ENCODE measurements around the gene PHF8. TPM values are rescaled to one million over a fixed set of nuclear protein-coding genes. Genes with fewer than 3 reads are reported as not detected.
A peak's percentile ranks its signal among the peaks of the same experiment; 100 is the strongest.

PHF8 gene
- total RNA-seq, 4 donors from 2014 or later = 22.7 to 75.4 (median 51.2) TPM

- Histone ChIP-seq H3K27ac (no peak overlapping the region), H3K4me3 (no peak overlapping the region), H3K36me3 (no peaks in the 10 kb centered on the region), H3K4me1 (no peaks in the 10 kb centered on the region), H3K9me3 (no peaks in the 10 kb centered on the region), H3K27me3 (no peaks in the 10 kb centered on the region)
- in situ Hi-C loops (cut with MboI; ENCODE audit: low pct_ligation_motif_present in 1 of 4, low pct_unique_long_range_greater_than_20kb in 1 of 4, low sequenced_read_pairs in 3 of 4) (no loop called here), intact Hi-C loops (cut with DNase I; ENCODE audit: low total_unique reads) (no loop called here)
- TF ChIP-seq EP300 (IDR thresholded peaks at IDR 0.05; ENCODE audit: low read depth) (no peak), POLR2A (IDR thresholded peaks at IDR 0.05) (no peak), POLR2AphosphoS5 (IDR thresholded peaks at IDR 0.05) (no peak)
- TF ChIP-seq, protein P1, sequence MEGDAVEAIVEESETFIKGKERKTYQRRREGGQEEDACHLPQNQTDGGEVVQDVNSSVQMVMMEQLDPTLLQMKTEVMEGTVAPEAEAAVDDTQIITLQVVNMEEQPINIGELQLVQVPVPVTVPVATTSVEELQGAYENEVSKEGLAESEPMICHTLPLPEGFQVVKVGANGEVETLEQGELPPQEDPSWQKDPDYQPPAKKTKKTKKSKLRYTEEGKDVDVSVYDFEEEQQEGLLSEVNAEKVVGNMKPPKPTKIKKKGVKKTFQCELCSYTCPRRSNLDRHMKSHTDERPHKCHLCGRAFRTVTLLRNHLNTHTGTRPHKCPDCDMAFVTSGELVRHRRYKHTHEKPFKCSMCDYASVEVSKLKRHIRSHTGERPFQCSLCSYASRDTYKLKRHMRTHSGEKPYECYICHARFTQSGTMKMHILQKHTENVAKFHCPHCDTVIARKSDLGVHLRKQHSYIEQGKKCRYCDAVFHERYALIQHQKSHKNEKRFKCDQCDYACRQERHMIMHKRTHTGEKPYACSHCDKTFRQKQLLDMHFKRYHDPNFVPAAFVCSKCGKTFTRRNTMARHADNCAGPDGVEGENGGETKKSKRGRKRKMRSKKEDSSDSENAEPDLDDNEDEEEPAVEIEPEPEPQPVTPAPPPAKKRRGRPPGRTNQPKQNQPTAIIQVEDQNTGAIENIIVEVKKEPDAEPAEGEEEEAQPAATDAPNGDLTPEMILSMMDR (IDR thresholded peaks at IDR 0.05) = no peak
- DNase-seq = no peak
- WGBS, 2 donors (ENCODE audit: low coverage in 1 of 2) = 82 to 100% methylated on average over 3 to 4 of the region's 4 CpGs
Observed at GRCh38 chrX:54007682-54008081, 36.6 kb downstream of the PHF8 start.

GRCh38 chrX:53997724-53998123, 46.5 kb downstream of the PHF8 start:
- TF ChIP-seq POLR2A (IDR thresholded peaks at IDR 0.05) (no peak), POLR2AphosphoS5 (IDR thresholded peaks at IDR 0.05) (no peak), EP300 (IDR thresholded peaks at IDR 0.05; ENCODE audit: low read depth) (no peak)
- TF ChIP-seq, protein P1 (IDR thresholded peaks at IDR 0.05) = no peak
- peak overlapping the region in 2 of 4 donors; percentile 50 to 52 for H3K27ac ChIP-seq
- DNase-seq = no peak
- H3K4me3 ChIP-seq = no peak overlapping the region
- in situ Hi-C loops (cut with MboI; ENCODE audit: low pct_ligation_motif_present in 1 of 4, low pct_unique_long_range_greater_than_20kb in 1 of 4, low sequenced_read_pairs in 3 of 4) = no loop called here
- peaks cover 0 to 14% (median 0%) of the 10 kb centered on the region in 4 donors for H3K36me3 ChIP-seq
- no peaks in the 10 kb centered on the region for H3K4me1 ChIP-seq
- 66 to 100% methylated on average over 1 to 2 of the region's 2 CpGs for WGBS, 2 donors (ENCODE audit: low coverage in 1 of 2)
- H3K9me3 ChIP-seq = no peaks in the 10 kb centered on the region
- intact Hi-C loops (cut with DNase I; ENCODE audit: low total_unique reads) = no loop called here
- no peaks in the 10 kb centered on the region for H3K27me3 ChIP-seq

DNA sequence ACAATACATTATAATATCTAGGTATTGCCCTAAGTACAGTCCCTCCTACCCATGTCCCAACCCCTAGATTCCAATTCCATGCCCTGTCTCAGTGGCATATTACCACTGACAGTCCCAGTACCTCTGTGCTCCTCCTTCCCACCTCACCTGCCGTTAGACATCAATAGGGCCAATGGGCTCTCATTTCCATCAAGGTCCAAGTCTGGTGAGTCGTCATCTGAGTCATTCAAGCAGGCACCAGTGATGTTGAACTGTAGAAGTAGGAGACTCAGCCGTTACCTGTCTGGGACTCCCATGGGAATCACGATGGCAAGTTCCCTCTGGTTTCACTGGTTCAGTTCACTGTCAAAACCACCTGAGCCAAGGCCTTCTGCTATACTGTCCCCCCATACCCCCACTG, 51.7 kb downstream of the PHF8 start:
- intact Hi-C loops (cut with DNase I; ENCODE audit: low total_unique reads) = no loop called here
- Histone ChIP-seq H3K9me3 (no peaks in the 10 kb centered on the region), H3K36me3 (no peaks in the 10 kb centered on the region), H3K4me3 (no peak overlapping the region), H3K27ac (no peak overlapping the region), H3K27me3 (no peaks in the 10 kb centered on the region), H3K4me1 (no peaks in the 10 kb centered on the region)
- 60 to 79% methylated on average over 1 to 4 of the region's 4 CpGs for WGBS, 2 donors (ENCODE audit: low coverage in 1 of 2)
- DNase-seq = no peak
- TF ChIP-seq, protein P1 (IDR thresholded peaks at IDR 0.05) = no peak
- TF ChIP-seq POLR2AphosphoS5 (IDR thresholded peaks at IDR 0.05) (no peak), EP300 (IDR thresholded peaks at IDR 0.05; ENCODE audit: low read depth) (no peak), POLR2A (IDR thresholded peaks at IDR 0.05) (no peak)
- in situ Hi-C loops (cut with MboI; ENCODE audit: low pct_ligation_motif_present in 1 of 4, low pct_unique_long_range_greater_than_20kb in 1 of 4, low sequenced_read_pairs in 3 of 4) = no loop called here

DNA sequence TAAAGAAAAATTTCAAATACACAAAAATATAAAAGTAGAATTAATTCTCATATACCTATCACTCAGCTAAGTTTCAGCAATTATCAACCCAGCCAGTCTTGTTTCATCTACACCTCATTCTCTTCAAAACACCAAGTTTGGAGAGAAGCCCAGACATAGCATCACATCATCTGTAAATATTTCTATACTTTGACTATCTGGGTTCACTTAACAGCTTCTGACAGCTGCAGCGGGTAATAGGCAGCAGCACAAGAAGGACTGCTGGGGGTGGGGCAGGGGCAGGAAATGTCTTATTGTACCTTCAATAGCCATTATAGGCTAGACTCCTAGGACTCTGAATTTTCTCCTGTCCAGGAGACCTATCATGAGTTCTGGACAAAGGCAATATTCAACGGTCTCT, 54.1 kb downstream of the PHF8 start:
- no peak for DNase-seq
- Histone ChIP-seq H3K9me3 (no peaks in the 10 kb centered on the region), H3K4me1 (no peaks in the 10 kb centered on the region), H3K27ac (no peak overlapping the region), H3K4me3 (no peak overlapping the region), H3K36me3 (peaks cover 0 to 5% (median 0%) of the 10 kb centered on the region in 4 donors), H3K27me3 (no peaks in the 10 kb centered on the region)
- TF ChIP-seq POLR2A (IDR thresholded peaks at IDR 0.05) = no peak
- no peak for TF ChIP-seq EP300 (IDR thresholded peaks at IDR 0.05; ENCODE audit: low read depth)
- TF ChIP-seq, protein P1 (IDR thresholded peaks at IDR 0.05) = no peak
- no peak for TF ChIP-seq POLR2AphosphoS5 (IDR thresholded peaks at IDR 0.05)
- in situ Hi-C loops (cut with MboI; ENCODE audit: low pct_ligation_motif_present in 1 of 4, low pct_unique_long_range_greater_than_20kb in 1 of 4, low sequenced_read_pairs in 3 of 4) (no loop called here), intact Hi-C loops (cut with DNase I; ENCODE audit: low total_unique reads) (no loop called here)
- 71 to 85% methylated on average over 1 to 2 of the region's 2 CpGs for WGBS, 2 donors (ENCODE audit: low coverage in 1 of 2)

Measured in transverse colon (tissue), 4 donors.